Ramos (cell line): Measurements from ENCODE around the gene LRRN4CL.

Source experiments
- in situ Hi-C: fragments of 300-500 bp; cut with MboI; formaldehyde crosslinking; loops from one replicate; pipeline ENCODE4 v1.14.3; 2022; ENCODE audit warnings: low sequenced_read_pairs; ENCODE audit not compliant: unreplicated experiment

Gene LRRN4CL

GRCh38 chr11:62649486-62649885 is 39.8 kb downstream of the LRRN4CL start:
- in situ Hi-C loops, result no loop called here

- in situ Hi-C loops, result no loop called here
Observed at GRCh38 chr11:62648967-62649364, 40.4 kb downstream of the LRRN4CL start.

GRCh38 chr11:62648185-62648966 is 41.0 kb downstream of the LRRN4CL start:
- in situ Hi-C loops, result no loop called here

- in situ Hi-C loops, result no loop called here
Observed at GRCh38 chr11:62647609-62648005, 41.7 kb downstream of the LRRN4CL start.

GRCh38 chr11:62646825-62647608 is 42.3 kb downstream of the LRRN4CL start:
- in situ Hi-C loops, result no loop called here

GRCh38 chr11:62645946-62646824 is 43.1 kb downstream of the LRRN4CL start, which contains the start of gene GANAB:
TSS of gene GANAB (minus strand) at chr11:62646613. CDS start at chr11:62646599, 14 bp downstream.
- in situ Hi-C loops, result no loop called here

GRCh38 chr11:62645671-62645945 is 43.7 kb downstream of the LRRN4CL start:
- in situ Hi-C loops, result no loop called here

GRCh38 chr11:62644220-62644619 is 45.1 kb downstream of the LRRN4CL start:
- in situ Hi-C loops, result no loop called here
